Panc1 (cell line): ENCODE data around the gene RGS4.

ENCODE experiments used
- CTCF ChIP-seq: fragments of 450-650 bp; IDR thresholded peaks from 2 replicates; pipeline ENCODE4 v1.5.1; 2017; ENCODE audit warnings: mild to moderate bottlenecking
- POLR2AphosphoS5 ChIP-seq: IDR thresholded peaks from 2 replicates; pipeline ENCODE4 v1.6.1; 2012; ENCODE audit warnings: mild to moderate bottlenecking, low read depth, low read length, moderate library complexity

DNA sequence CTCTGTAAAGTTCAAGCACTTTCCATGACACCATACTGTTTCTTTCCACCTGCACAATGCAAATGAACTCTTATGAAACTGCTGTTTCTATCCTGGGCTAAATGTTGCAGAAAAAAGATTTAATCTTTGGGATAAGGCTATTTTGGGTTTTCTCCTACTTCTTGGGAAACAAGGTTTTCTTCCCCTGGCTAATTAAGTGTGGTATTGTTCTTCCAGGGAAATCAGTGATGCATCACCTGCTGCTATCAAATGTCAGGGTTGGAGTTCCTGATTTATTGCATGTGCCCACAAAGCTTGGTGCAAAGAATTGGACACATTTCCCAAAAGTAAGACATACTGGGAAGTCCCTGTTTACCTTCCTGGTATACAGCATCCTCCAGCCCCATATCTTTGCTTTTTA, 6.0 kb upstream of the RGS4 start:
- no peak for TF ChIP-seq CTCF
- TF ChIP-seq POLR2AphosphoS5 = no peak
